GM08714 (cell line): ENCODE data around the gene THAP4.

Experiments used
- H3K4me3 ChIP-seq: fragments of 200-500 bp; sonication (Bioruptor generic); 2 replicates; pipeline ENCODE4 v1.5.1; 2014; ENCODE audit warnings: mild to moderate bottlenecking, low read length, inconsistent platforms
- ZNF274 ChIP-seq: IDR thresholded peaks from 2 replicates; pipeline ENCODE4 v1.6.1; 2012; ENCODE audit warnings: mild to moderate bottlenecking, low read depth, low read length

The THAP4 gene, protein sequence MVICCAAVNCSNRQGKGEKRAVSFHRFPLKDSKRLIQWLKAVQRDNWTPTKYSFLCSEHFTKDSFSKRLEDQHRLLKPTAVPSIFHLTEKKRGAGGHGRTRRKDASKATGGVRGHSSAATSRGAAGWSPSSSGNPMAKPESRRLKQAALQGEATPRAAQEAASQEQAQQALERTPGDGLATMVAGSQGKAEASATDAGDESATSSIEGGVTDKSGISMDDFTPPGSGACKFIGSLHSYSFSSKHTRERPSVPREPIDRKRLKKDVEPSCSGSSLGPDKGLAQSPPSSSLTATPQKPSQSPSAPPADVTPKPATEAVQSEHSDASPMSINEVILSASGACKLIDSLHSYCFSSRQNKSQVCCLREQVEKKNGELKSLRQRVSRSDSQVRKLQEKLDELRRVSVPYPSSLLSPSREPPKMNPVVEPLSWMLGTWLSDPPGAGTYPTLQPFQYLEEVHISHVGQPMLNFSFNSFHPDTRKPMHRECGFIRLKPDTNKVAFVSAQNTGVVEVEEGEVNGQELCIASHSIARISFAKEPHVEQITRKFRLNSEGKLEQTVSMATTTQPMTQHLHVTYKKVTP

DNA sequence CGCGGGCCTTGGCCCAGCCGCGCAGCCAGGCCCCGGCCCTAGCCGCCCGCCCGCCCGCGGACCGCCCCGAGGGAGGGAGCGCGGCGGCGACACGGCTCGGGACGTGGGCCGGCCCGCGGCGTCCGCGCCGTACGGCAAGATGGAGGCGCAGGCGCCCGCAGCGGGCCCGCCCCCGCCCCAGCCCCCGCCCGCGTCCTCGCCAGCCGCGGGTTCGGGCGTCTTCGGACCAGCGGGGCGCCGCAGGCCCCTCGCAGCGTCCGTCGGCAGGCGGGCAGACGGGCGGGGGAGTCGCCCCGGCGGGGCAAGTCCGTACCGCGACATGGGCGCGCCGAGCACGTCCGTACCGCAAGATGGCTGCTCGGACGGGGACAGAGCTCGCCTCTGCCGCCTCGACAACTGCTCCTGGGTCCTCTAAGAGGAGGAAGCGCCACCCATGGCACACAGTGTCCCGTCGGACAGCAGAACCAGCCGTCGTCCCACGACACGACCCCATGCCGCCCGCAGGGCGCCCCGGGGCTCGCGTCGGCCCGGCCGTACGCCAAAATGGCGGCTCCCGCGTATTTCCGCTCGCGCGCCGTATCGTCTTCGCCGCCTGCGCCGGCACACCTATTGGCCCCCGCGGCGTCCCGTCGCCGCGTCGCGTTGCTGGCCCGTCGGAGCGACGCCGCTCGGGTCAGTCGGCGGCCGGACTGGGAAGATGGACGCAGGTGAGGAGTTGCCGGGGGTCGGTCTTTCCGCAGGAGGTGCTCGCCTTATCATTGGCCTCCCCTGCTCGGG is at the start of gene THAP4, which contains the start of gene ATG4B:
TSS of gene THAP4 (minus strand) at position 141 of the 777 bp plus-strand sequence. CDS start 141 bp downstream, outside the sequence.
TSS of gene ATG4B (plus strand) at position 676 of the 777 bp plus-strand sequence. CDS start at position 698, 22 bp downstream.
- TF ChIP-seq ZNF274: no peak
- peak within 1 kb of the TSS; percentile 72 for H3K4me3 ChIP-seq

DNA sequence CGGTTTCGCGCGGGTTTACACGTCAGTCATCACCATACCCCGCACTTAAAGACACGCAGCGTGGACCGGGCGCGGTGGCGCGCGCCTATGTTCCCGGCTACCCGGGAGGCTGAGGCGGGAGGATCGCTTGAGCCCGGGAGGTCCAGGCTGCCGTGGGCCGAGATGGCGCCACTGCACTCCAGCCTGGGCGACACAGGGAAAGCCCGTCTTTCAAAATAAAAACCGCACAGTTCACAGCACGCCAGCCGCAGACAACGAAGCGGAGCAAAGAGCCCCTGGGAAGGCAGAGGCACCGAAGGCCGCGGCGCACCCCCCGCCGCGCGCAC is 49.3 kb upstream of the THAP4 start:
- TF ChIP-seq ZNF274: no peak
- peak overlapping the region; percentile 98 for H3K4me3 ChIP-seq

DNA sequence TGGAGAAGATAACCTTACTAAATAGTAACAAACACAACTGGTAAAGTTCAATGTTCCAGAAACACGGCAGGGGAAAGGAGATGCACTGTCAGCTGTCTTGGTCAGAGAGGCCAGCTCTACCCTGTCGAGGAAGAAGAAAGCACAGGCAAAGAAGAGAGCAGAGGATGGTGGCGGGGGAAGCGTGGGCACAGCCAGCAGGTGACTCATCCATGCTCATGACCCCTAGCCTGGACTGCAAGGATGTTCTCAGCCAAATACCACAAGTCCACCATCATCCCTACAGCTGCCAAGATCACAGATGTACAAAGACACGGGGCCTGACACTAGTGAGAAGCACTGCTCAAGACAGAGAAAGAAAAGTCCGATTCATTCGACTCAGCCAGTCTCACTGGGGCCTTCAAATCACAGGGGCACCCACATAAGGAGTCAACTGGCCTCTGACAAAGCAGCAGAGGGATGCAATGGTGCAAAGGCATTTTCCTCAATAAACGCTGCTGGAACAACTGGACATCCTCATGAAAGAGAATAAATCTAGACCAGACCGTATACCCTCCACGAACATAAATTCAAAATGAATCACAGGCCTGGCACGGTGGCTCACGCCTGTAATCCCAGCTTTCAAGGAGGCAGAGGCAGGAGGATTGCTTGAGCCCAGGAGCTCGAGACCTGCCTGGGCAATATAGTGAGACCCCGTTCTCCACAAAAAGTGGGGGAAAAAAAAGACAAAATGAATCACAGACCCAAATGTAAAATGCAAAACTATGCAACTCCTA is 44.1 kb upstream of the THAP4 start:
- no peak for TF ChIP-seq ZNF274
- no peak overlapping the region for H3K4me3 ChIP-seq

DNA sequence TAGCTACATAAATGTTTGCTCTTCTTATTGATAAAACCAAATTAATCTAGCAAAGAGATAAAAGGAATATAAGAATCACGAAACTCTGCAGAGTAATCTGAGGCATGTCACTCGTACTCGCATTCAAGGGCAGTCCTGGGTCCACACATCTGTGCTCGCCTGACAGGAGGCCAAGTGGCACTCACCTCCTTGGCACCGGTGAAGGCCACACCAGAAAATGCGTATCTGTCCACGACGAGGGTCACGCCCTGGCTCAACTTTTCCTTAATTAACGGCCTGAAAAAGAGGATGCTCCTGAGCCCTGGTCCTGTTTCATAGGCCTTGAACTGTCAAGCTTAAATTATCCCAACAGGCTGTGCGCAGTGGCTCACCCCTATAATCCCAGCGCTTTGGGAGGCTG is 43.1 kb upstream of the THAP4 start:
- H3K4me3 ChIP-seq: no peak overlapping the region
- TF ChIP-seq ZNF274: no peak

DNA sequence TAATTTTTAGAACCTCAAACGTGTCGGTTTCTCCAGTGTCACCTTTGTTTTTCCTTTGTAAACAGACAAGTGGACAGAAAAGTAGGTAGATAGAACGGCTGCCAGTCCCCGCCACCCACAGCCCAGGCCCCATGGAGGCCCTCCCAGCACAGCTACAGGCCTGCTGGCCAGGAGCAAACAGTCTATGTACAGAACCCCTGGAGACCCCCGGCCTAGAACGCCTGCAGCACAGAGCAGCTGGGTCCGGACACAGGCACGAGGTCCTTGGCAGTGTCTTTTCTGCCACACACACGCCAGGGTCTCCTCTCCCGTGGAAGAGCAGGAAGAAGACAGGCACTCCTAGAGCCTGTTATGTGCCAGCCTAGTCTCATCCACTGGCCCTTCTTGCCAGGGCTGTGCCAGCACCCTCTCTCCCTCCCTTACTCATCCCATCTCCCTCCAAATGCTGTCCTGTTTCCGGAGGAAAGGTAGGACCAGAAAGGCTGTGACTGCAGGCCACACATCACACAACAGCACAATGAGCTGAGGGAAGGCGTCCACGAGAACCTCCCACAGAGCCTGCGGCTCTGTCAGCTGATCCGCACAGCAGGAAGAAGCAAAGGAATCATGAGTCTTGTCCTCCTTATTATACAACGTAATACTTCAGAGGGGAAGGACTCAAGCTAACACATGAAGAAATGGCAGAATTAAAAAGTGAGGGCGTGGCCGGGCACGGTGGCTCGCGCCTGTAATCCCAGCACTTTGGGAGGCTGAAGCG is 42.0 kb upstream of the THAP4 start:
- TF ChIP-seq ZNF274: no peak
- H3K4me3 ChIP-seq: no peak overlapping the region

DNA sequence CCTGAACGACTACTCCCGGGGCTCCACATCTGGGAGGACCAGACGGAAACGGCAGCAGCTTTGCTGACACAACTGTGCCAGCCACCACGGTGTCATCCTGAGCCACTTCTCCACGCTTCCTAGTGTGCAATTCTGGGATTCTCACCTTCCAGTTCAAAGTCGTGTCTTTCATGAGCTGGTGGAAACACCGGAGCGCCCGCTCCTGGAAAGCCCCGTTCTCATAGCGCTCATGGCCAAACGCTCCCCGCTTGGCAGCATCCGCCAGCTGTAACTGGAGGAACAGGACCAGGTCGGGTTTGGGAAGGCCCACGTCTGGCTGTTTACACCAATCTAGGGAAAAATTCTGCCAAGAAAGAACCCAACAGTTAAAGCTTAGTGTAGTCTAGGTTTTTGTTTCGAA is 41.3 kb upstream of the THAP4 start:
- no peak for TF ChIP-seq ZNF274
- H3K4me3 ChIP-seq: no peak overlapping the region

DNA sequence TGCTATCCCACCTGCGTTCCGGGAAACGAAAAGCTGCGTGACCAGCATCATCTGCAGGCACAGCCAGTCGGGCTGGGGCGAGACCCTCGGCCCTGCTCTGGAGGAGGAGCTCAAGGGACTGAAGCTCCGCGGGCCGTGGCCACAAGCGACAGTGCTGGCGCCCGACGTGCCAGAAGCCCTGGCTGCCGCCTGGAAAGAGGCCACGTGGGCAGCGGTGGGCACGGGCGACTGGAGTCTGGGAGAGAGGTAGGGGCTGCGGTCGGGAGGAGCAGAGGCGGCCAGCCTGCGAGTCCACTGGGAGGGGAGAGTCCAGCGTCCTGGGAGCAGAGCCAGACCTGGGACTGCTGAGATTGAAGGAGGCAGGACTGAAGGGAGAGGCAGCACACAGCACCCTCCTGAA is 40.4 kb upstream of the THAP4 start:
- TF ChIP-seq ZNF274: no peak
- H3K4me3 ChIP-seq: no peak overlapping the region

DNA sequence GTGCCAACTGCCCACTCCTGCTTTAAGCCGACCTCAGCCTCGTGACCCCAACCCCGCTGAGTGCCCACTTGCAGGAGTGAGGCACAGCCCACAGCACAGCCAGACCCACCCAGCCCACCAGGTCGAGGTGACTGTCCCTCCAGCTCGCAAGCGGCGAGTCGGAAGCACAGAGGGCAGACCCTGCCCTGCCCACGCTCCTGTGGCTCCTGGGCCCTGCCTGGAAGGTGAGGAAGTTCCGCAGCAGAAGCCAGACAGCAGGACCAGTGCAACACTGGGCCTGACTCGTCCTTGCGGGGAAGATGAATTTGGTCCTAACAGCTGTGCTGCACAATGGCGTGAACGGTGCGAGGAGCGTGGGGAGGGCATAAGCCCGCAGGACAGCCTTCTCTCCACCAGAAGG is 39.7 kb upstream of the THAP4 start:
- no peak overlapping the region for H3K4me3 ChIP-seq
- no peak for TF ChIP-seq ZNF274

DNA sequence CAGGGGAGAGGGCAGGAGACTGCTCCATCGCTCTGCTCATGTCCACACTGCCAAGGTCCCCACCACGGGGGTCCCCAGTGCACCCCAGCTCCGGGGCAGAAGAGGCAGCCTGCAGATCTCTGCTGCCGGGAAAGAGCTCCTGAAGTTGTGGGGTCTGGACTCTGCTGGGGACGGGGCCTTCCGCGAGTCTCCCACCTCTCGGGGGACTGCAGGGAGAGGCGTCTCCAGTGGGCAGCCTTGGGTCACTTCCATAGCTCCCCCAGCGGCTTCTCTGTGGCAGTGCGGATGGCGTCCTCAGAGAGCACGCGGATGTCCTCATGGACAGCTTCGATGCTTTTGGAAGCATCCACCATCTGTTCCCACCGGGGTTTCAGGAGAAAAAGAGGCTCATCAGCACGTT is 38.9 kb upstream of the THAP4 start:
- TF ChIP-seq ZNF274: no peak
- no peak overlapping the region for H3K4me3 ChIP-seq

DNA sequence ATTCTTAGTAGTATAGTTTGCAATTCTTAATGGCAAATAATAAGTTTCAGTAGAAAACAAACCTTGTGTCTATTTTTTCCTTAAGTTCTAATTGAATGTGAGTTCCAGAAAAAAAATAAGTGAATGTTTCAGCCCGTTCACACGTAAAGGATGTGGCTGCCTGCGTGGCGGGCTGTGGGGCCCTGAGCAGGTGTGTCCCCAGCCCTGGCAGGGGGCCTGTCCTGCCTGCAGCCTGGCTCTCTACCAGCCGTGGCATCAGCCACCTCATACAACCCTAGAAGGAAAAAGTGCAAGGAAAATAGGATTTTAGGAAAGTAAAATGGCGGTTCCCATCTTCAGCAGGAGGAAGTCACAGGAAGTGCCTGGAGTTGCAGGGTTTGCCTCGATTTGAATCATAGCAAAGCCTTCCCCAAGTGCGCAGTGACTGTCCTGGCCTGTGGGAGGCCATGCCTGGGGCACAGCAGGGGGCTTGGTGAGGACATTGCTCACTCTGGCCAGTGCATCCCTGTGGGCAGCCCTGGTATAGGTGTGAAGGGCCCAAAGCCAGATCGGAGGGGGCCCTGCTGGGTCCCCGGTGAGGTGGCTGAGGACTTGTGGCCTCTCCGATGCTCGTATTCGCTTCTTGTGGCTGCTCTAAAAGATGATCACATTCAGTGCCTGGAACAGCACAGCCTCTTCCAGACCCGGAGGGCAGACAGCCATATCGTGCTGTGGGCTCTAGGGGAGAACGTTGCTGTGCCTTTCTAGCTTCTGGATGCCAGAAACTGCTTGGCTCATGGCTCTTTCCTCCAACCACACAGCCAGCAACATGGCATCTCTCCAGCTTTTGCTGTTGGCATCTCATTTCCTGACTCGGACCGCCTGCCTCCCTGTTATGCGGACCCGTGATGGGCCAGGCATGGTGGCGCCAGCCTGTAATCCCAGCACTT is 37.1 kb upstream of the THAP4 start:
- no peak for TF ChIP-seq ZNF274
- no peak overlapping the region for H3K4me3 ChIP-seq

DNA sequence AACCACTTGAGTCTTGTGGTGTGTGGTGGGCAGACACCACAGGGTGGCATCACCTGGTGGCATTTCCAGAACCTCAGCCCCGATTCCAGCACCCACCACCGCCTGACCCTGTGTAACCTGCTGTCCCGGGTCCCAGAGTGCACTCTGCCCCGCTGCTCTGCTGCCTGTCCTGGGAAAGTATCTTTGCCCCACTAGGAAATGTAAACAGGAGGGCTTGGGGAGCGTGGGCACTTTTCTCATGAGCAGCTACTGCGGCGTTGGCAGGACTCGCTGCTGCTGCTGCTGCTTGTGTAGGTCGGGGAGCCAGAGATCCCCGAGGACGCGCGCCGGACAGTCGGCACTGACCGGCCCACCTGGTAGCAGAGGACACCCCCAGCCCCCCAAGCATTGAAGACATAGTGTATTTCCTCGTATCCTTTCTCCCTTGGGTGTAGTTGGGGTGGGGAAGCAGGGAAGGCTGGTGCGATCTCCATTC is 36.3 kb upstream of the THAP4 start:
- H3K4me3 ChIP-seq: no peak overlapping the region
- TF ChIP-seq ZNF274: no peak
